SU-DHL-6 (cell line): ENCODE results near the gene NUP210.

ENCODE experiments used
- H2AFZ ChIP-seq: fragments of 200-600 bp; sonication (generic); 2 replicates; pipeline ENCODE4 v1.6.1; 2014; ENCODE audit warnings: low read depth, mild to moderate bottlenecking, moderate library complexity, mixed read lengths, antibody characterized with exemption, low read length; ENCODE audit not compliant: severe bottlenecking
- H3F3A ChIP-seq: fragments of 200-600 bp; shearing (Covaris generic); 2 replicates; pipeline ENCODE4 v1.6.0; 2016; ENCODE audit warnings: antibody characterized with exemption, mild to moderate bottlenecking; ENCODE audit not compliant: insufficient read depth
- H3K27ac ChIP-seq: fragments of 200-600 bp; sonication (generic); 2 replicates; pipeline ENCODE4 v1.5.1; 2016; ENCODE audit warnings: low read depth, mild to moderate bottlenecking, low read length, moderate library complexity, mixed read lengths
- H3K27me3 ChIP-seq: fragments of 200-600 bp; sonication (generic), shearing (Covaris generic); 2 replicates; pipeline ENCODE4 v1.6.0; 2014; ENCODE audit warnings: mild to moderate bottlenecking, low read length
- H3K36me3 ChIP-seq: fragments of 200-600 bp; sonication (generic); 2 replicates; pipeline ENCODE4 v1.6.1; 2014; ENCODE audit warnings: mild to moderate bottlenecking, low read length, mixed read lengths
- H3K4me2 ChIP-seq: fragments of 300-600, 200-600 bp; shearing (Covaris generic), sonication (generic); 2 replicates; pipeline ENCODE4 v1.6.0; 2014; ENCODE audit warnings: low read length, low read depth, mild to moderate bottlenecking; ENCODE audit not compliant: poor library complexity, severe bottlenecking
- H3K4me3 ChIP-seq: fragments of 200-600 bp; sonication (generic); 2 replicates; pipeline ENCODE4 v1.5.1; 2014; ENCODE audit warnings: antibody characterized with exemption, low read length, mild to moderate bottlenecking, mixed read lengths; ENCODE audit not compliant: insufficient read depth, poor library complexity, severe bottlenecking
- H3K79me2 ChIP-seq: fragments of 200-600 bp; sonication (generic); 2 replicates; pipeline ENCODE4 v1.6.1; 2014; ENCODE audit warnings: mild to moderate bottlenecking, low read length, moderate library complexity; ENCODE audit not compliant: insufficient read depth
- H3K9ac ChIP-seq: fragments of 200-600 bp; sonication (generic); 2 replicates; pipeline ENCODE4 v1.7.0; 2014; ENCODE audit warnings: mild to moderate bottlenecking, low read length
- H3K9me2 ChIP-seq: fragments of 200-600 bp; sonication (generic); replicated peaks from 2 replicates; pipeline ENCODE4 v1.6.1; 2014; ENCODE audit warnings: low read length; ENCODE audit not compliant: insufficient read depth
- H3K9me3 ChIP-seq: fragments of 200-600 bp; sonication (generic); 2 replicates; pipeline ENCODE4 v1.6.1; 2014; ENCODE audit warnings: low read length, mixed read lengths; ENCODE audit not compliant: insufficient read depth
- H4K20me1 ChIP-seq: fragments of 200-600 bp; sonication (generic); 2 replicates; pipeline ENCODE4 v1.6.1; 2014; ENCODE audit warnings: low read depth, mild to moderate bottlenecking, antibody characterized with exemption, low read length, moderate library complexity, mixed read lengths
- CTCF ChIP-seq: fragments of 200-600 bp; sonication (generic); IDR thresholded peaks from one replicate; pipeline ENCODE4 v1.5.1; 2017; ENCODE audit warnings: antibody characterized with exemption, mild to moderate bottlenecking, low read length, moderate library complexity; ENCODE audit not compliant: insufficient read depth, poor library complexity, severe bottlenecking
- EZH2phosphoT487 ChIP-seq: fragments of 200-600 bp; sonication (generic), shearing (Covaris generic); conservative IDR thresholded peaks from 2 replicates; pipeline ENCODE4 v1.6.1; 2018; ENCODE audit warnings: mild to moderate bottlenecking, antibody characterized with exemption, low read length, moderate library complexity, mixed read lengths

The NUP210 gene

GRCh38 chr3:13457593-13457992 is 37.5 kb upstream of the NUP210 start:
- H3K4me3 ChIP-seq = no peak overlapping the region
- no peak overlapping the region for H3K27ac ChIP-seq
- TF ChIP-seq CTCF (no peak), EZH2phosphoT487 (no peak)
- no peak overlapping the region for H2AFZ ChIP-seq
- no peaks in the 10 kb centered on the region for H3F3A ChIP-seq
- no peaks in the 10 kb centered on the region for H3K36me3 ChIP-seq
- H4K20me1 ChIP-seq = no peaks in the 10 kb centered on the region
- H3K79me2 ChIP-seq = no peaks in the 10 kb centered on the region
- no peak overlapping the region for H3K9ac ChIP-seq
- no peaks in the 10 kb centered on the region for H3K27me3 ChIP-seq
- H3K9me3 ChIP-seq = no peaks in the 10 kb centered on the region
- H3K9me2 ChIP-seq = no peaks in the 10 kb centered on the region
- H3K4me2 ChIP-seq = no peak overlapping the region

GRCh38 chr3:13455644-13456043 is 35.5 kb upstream of the NUP210 start:
- TF ChIP-seq EZH2phosphoT487 (no peak), CTCF (no peak)

GRCh38 chr3:13452490-13453335 is 32.6 kb upstream of the NUP210 start:
- H3K9me2 ChIP-seq = no peaks in the 10 kb centered on the region
- H3K4me2 ChIP-seq = peak overlapping the region; percentile 49
- H3K9me3 ChIP-seq = no peaks in the 10 kb centered on the region
- peak overlapping the region; percentile 29; the same call in 1 of the 2 replicates for H3K9ac ChIP-seq
- TF ChIP-seq EZH2phosphoT487 (no peak), CTCF (peak; percentile 53)
- no peak overlapping the region for H3K4me3 ChIP-seq
- H3K27ac ChIP-seq = peak overlapping the region; percentile 48
- H3F3A ChIP-seq = 0 out of 2 replicates have a peak, but pooled peaks cover 4% of the 10 kb centered on the region
- H3K36me3 ChIP-seq = no peaks in the 10 kb centered on the region
- no peaks in the 10 kb centered on the region for H4K20me1 ChIP-seq
- H3K79me2 ChIP-seq = no peaks in the 10 kb centered on the region
- no peaks in the 10 kb centered on the region for H3K27me3 ChIP-seq
- peak overlapping the region; percentile 29 for H2AFZ ChIP-seq

More at GRCh38 chr3:13455644-13456043, 35.5 kb upstream of the NUP210 start:
- Histone ChIP-seq H3F3A (0 out of 2 replicates have a peak, but pooled peaks cover 4% of the 10 kb centered on the region), H3K27ac (no peak overlapping the region), H2AFZ (no peak overlapping the region), H3K4me2 (no peak overlapping the region), H4K20me1 (no peaks in the 10 kb centered on the region), H3K79me2 (no peaks in the 10 kb centered on the region), H3K4me3 (no peak overlapping the region), H3K9ac (no peak overlapping the region), H3K9me2 (no peaks in the 10 kb centered on the region), H3K9me3 (no peaks in the 10 kb centered on the region), H3K27me3 (no peaks in the 10 kb centered on the region), H3K36me3 (no peaks in the 10 kb centered on the region)
